ENCODE measurements around the gene RBM34.
A peak's percentile ranks its signal among the peaks of the same experiment; 100 is the strongest.

The RBM34 gene

GRCh38 chr1:235138821-235139220 is 22.2 kb downstream of the RBM34 start:
- Histone ChIP-seq H3K4me1 (ENCODE audit: insufficient read depth, low read length) (no peaks in the 10 kb centered on the region), H3K9me3 (ENCODE audit: control insufficient read depth, insufficient read depth, low read length) (no peaks in the 10 kb centered on the region), H3K9ac (ENCODE audit: low read depth, low read length) (no peak overlapping the region), H3K36me3 (ENCODE audit: insufficient read depth, low read length) (peaks cover 22% of the 10 kb centered on the region)

GRCh38 chr1:235136111-235136510 is 24.9 kb downstream of the RBM34 start:
- Histone ChIP-seq H3K4me1 (ENCODE audit: insufficient read depth, low read length) (no peaks in the 10 kb centered on the region), H3K9ac (ENCODE audit: low read depth, low read length) (no peak overlapping the region), H3K9me3 (ENCODE audit: control insufficient read depth, insufficient read depth, low read length) (no peaks in the 10 kb centered on the region), H3K36me3 (ENCODE audit: insufficient read depth, low read length) (peaks cover 18% of the 10 kb centered on the region)

GRCh38 chr1:235134171-235134570 is 26.9 kb downstream of the RBM34 start:
- Histone ChIP-seq H3K9ac (ENCODE audit: low read depth, low read length) (no peak overlapping the region), H3K36me3 (ENCODE audit: insufficient read depth, low read length) (peaks cover 18% of the 10 kb centered on the region), H3K9me3 (ENCODE audit: control insufficient read depth, insufficient read depth, low read length) (no peaks in the 10 kb centered on the region), H3K4me1 (ENCODE audit: insufficient read depth, low read length) (peaks cover 4% of the 10 kb centered on the region; the same call in 1 of the 2 replicates)

- no peak overlapping the region for H3K9ac ChIP-seq (ENCODE audit: low read depth, low read length)
- no peaks in the 10 kb centered on the region for H3K9me3 ChIP-seq (ENCODE audit: control insufficient read depth, insufficient read depth, low read length)
- peaks cover 18% of the 10 kb centered on the region for H3K36me3 ChIP-seq (ENCODE audit: insufficient read depth, low read length)
- peaks cover 4% of the 10 kb centered on the region; the same call in 1 of the 2 replicates for H3K4me1 ChIP-seq (ENCODE audit: insufficient read depth, low read length)
These were observed 28.0 kb downstream of the RBM34 start for GRCh38 chr1:235133086-235133485.

GRCh38 chr1:235131961-235132360 is 29.1 kb downstream of the RBM34 start:
- peaks cover 4% of the 10 kb centered on the region; the same call in 1 of the 2 replicates for H3K4me1 ChIP-seq (ENCODE audit: insufficient read depth, low read length)
- no peak overlapping the region for H3K9ac ChIP-seq (ENCODE audit: low read depth, low read length)
- no peaks in the 10 kb centered on the region for H3K9me3 ChIP-seq (ENCODE audit: control insufficient read depth, insufficient read depth, low read length)
- peaks cover 9% of the 10 kb centered on the region for H3K36me3 ChIP-seq (ENCODE audit: insufficient read depth, low read length)

- H3K36me3 ChIP-seq (ENCODE audit: insufficient read depth, low read length), result peaks cover 6% of the 10 kb centered on the region
- H3K9ac ChIP-seq (ENCODE audit: low read depth, low read length), result no peak overlapping the region
- peaks cover 4% of the 10 kb centered on the region; the same call in 1 of the 2 replicates for H3K4me1 ChIP-seq (ENCODE audit: insufficient read depth, low read length)
These were observed 30.2 kb downstream of the RBM34 start for GRCh38 chr1:235130766-235131270.

GRCh38 chr1:235129774-235130570 is 31.1 kb downstream of the RBM34 start:
- Histone ChIP-seq H3K36me3 (ENCODE audit: insufficient read depth, low read length) (no peaks in the 10 kb centered on the region), H3K9me3 (ENCODE audit: control insufficient read depth, insufficient read depth, low read length) (no peaks in the 10 kb centered on the region), H3K4me1 (ENCODE audit: insufficient read depth, low read length) (peaks cover 4% of the 10 kb centered on the region; the same call in 1 of the 2 replicates), H3K9ac (ENCODE audit: low read depth, low read length) (no peak overlapping the region)

More at GRCh38 chr1:235130766-235131270, 30.2 kb downstream of the RBM34 start:
- H3K9me3 ChIP-seq (ENCODE audit: control insufficient read depth, insufficient read depth, low read length), result no peaks in the 10 kb centered on the region

GRCh38 chr1:235128456-235129328 is 32.4 kb downstream of the RBM34 start, which contains the start of gene TOMM20:
Gene TOMM20 (minus strand): TSS chr1:235128837. CDS start chr1:235128715, 122 bp downstream.
- H3K36me3 ChIP-seq (ENCODE audit: insufficient read depth, low read length), result peaks cover 6% of the 10 kb centered on the region; the same call in 1 of the 2 replicates

GRCh38 chr1:235127732-235128455 is 33.2 kb downstream of the RBM34 start:
- peaks cover 7% of the 10 kb centered on the region for H3K4me1 ChIP-seq (ENCODE audit: insufficient read depth, low read length)
- no peaks in the 10 kb centered on the region for H3K9me3 ChIP-seq (ENCODE audit: control insufficient read depth, insufficient read depth, low read length)
- H3K36me3 ChIP-seq (ENCODE audit: insufficient read depth, low read length), result peaks cover 10% of the 10 kb centered on the region; the same call in 1 of the 2 replicates
- peak overlapping the region; percentile 65 for H3K9ac ChIP-seq (ENCODE audit: low read depth, low read length)

More at GRCh38 chr1:235128456-235129328, 32.4 kb downstream of the RBM34 start, which contains the start of gene TOMM20:
- H3K4me1 ChIP-seq (ENCODE audit: insufficient read depth, low read length), result peaks cover 7% of the 10 kb centered on the region
- peak within 1 kb of the TSS; percentile 65 for H3K9ac ChIP-seq (ENCODE audit: low read depth, low read length)
- no peaks in the 10 kb centered on the region for H3K9me3 ChIP-seq (ENCODE audit: control insufficient read depth, insufficient read depth, low read length)

GRCh38 chr1:235127203-235127602 is 33.8 kb downstream of the RBM34 start:
- peaks cover 7% of the 10 kb centered on the region for H3K4me1 ChIP-seq (ENCODE audit: insufficient read depth, low read length)
- no peaks in the 10 kb centered on the region for H3K9me3 ChIP-seq (ENCODE audit: control insufficient read depth, insufficient read depth, low read length)
- peaks cover 10% of the 10 kb centered on the region; the same call in 1 of the 2 replicates for H3K36me3 ChIP-seq (ENCODE audit: insufficient read depth, low read length)
- H3K9ac ChIP-seq (ENCODE audit: low read depth, low read length), result peak overlapping the region; percentile 65

- Histone ChIP-seq H3K9me3 (ENCODE audit: control insufficient read depth, insufficient read depth, low read length) (no peaks in the 10 kb centered on the region), H3K36me3 (ENCODE audit: insufficient read depth, low read length) (peaks cover 18% of the 10 kb centered on the region; the same call in 1 of the 2 replicates), H3K9ac (ENCODE audit: low read depth, low read length) (no peak overlapping the region), H3K4me1 (ENCODE audit: insufficient read depth, low read length) (peaks cover 5% of the 10 kb centered on the region)
These were observed 36.4 kb downstream of the RBM34 start for GRCh38 chr1:235124665-235125064.

- Histone ChIP-seq H3K9me3 (ENCODE audit: control insufficient read depth, insufficient read depth, low read length) (no peaks in the 10 kb centered on the region), H3K9ac (ENCODE audit: low read depth, low read length) (no peak overlapping the region), H3K36me3 (ENCODE audit: insufficient read depth, low read length) (peaks cover 18% of the 10 kb centered on the region; the same call in 1 of the 2 replicates), H3K4me1 (ENCODE audit: insufficient read depth, low read length) (peaks cover 3% of the 10 kb centered on the region; the same call in 1 of the 2 replicates)
These were observed 36.9 kb downstream of the RBM34 start for GRCh38 chr1:235124111-235124510.

GRCh38 chr1:235122348-235122747 is 38.7 kb downstream of the RBM34 start:
- Histone ChIP-seq H3K9ac (ENCODE audit: low read depth, low read length) (no peak overlapping the region), H3K36me3 (ENCODE audit: insufficient read depth, low read length) (peaks cover 31% of the 10 kb centered on the region), H3K4me1 (ENCODE audit: insufficient read depth, low read length) (peaks cover 3% of the 10 kb centered on the region; the same call in 1 of the 2 replicates), H3K9me3 (ENCODE audit: control insufficient read depth, insufficient read depth, low read length) (no peaks in the 10 kb centered on the region)
